ENCODE data around the gene RNASEH2A.
A peak's percentile ranks its signal among the peaks of the same experiment; 100 is the strongest.

Gene RNASEH2A

GRCh38 chr19:12806242-12807081 lies at the start of gene RNASEH2A:
TSS of gene RNASEH2A (plus strand) at chr19:12806584. CDS start at chr19:12806674, 90 bp downstream.
- DNase-seq (ENCODE audit: low read depth in 2 of 2): peak; percentile 83 to 84

DNA sequence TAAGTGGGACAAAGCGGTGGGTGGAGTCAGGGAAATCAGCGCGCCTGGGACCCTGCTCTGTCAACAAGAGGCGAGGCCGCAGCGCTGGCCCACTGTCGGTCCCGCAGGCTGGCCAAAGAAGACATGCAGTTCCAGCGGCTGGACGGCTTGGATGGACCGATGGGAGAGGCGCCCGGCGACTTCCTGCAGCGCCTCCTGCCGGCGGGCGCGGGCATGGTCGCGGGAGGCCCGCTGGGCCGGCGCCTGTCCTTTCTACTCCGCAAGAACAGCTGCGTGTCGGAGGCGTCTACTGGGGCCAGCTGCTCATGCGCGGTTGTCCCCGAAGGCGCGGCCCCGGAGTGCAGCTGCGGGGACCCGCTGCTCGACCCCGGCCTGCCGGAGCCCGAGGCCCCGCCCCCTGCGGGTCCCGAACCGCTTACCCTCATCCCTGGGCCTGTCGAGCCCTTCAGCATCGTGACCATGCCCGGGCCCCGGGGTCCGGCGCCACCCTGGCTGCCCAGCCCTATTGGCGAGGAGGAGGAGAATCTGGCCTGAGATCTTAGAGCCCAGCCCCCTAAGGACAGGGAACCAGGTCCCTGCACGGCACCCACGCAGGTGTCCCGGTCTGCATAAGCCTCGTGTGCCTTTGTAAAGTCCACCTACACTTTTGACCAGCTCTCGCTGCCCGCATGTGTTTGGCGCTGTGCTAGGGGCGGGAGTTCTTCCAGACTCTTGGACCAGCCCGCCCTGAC lies 48.7 kb upstream of the RNASEH2A start:
- DNase-seq (ENCODE audit: low read depth in 2 of 2): peak; percentile 60 to 67

DNA sequence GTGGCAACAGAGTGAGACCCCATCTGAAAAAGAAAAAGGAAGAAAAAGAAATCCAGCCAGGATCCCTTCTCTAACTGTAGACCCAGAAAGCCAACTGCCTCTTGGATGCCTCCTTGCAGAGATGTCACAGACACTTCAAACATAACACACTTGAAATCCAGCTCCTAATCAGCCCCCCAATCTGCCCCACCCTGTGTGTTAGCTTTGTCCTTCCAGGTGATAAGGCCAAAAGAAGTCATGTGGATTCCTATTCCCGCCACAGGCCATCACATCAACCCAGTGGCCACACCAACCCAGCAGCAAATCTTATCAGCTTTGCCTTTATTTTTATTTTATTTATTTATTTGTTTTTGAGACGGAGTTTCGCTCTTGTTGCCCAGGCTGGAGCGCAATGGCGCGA lies 46.7 kb upstream of the RNASEH2A start:
- no peak for DNase-seq (ENCODE audit: low read depth in 2 of 2)

- DNase-seq (ENCODE audit: low read depth in 2 of 2): no peak
Observed at GRCh38 chr19:12763100-12763499, 43.3 kb upstream of the RNASEH2A start.

- no peak for DNase-seq (ENCODE audit: low read depth in 2 of 2)
Observed at GRCh38 chr19:12764698-12765097, 41.7 kb upstream of the RNASEH2A start.

- peak in 1 of 2 donors; percentile 74 for DNase-seq (ENCODE audit: low read depth in 2 of 2)
Observed at GRCh38 chr19:12766051-12766521, 40.3 kb upstream of the RNASEH2A start.

- DNase-seq (ENCODE audit: low read depth in 2 of 2): no peak
Observed at GRCh38 chr19:12767150-12767549, 39.2 kb upstream of the RNASEH2A start.

- DNase-seq (ENCODE audit: low read depth in 2 of 2): no peak
Observed at GRCh38 chr19:12767666-12768065, 38.7 kb upstream of the RNASEH2A start.

- DNase-seq (ENCODE audit: low read depth in 2 of 2): peak in 1 of 2 donors; percentile 58
Observed at GRCh38 chr19:12769689-12770088, 36.7 kb upstream of the RNASEH2A start.

DNA sequence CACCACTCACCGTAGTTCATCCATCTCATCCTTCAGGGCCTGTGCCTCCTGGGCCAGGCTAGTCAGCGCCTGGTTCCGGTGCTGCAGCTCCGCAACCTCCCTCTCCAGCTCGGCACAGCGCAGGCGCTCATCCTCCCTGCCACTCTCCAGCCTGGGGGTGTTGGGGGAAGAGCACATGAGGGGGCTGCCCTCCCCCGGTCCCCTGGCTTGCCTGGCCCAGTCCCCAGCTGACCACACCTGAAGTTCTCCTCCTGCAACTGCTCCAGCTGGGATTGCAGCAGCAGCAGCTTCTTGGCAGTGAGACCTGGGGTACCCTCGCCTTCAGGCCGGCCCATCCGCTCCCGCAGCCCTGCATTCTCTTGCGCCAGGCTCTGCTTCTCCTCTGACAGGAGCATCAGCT lies 35.5 kb upstream of the RNASEH2A start:
- DNase-seq (ENCODE audit: low read depth in 2 of 2): no peak

DNA sequence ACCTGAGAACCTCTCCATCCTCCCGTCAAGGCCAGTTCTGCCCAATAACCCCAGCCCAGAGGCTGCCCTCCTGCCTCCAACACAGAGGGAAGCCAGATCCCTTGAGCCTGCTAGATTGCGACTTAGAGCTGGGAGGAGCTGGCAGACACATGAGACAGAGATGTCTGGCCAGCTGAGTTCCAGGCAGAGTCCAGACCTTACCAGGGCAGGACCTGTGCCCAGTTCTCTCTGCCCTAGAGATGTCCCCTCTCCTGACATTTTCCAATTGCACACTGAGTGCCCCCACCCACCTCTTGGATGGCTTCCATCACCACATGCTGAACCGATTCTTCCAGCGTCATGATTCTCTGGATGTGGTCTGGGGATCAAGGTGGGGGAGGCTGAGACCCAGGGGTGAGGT lies 34.1 kb upstream of the RNASEH2A start:
- no peak for DNase-seq (ENCODE audit: low read depth in 2 of 2)

GRCh38 chr19:12773571-12773970 lies 32.8 kb upstream of the RNASEH2A start:
- DNase-seq (ENCODE audit: low read depth in 2 of 2): no peak

- no peak for DNase-seq (ENCODE audit: low read depth in 2 of 2)
Observed at GRCh38 chr19:12774588-12775555, 31.5 kb upstream of the RNASEH2A start, which contains the start of gene HOOK2. TSS of gene HOOK2 (minus strand) at chr19:12775552. CDS start at chr19:12775449, 103 bp downstream.

DNA sequence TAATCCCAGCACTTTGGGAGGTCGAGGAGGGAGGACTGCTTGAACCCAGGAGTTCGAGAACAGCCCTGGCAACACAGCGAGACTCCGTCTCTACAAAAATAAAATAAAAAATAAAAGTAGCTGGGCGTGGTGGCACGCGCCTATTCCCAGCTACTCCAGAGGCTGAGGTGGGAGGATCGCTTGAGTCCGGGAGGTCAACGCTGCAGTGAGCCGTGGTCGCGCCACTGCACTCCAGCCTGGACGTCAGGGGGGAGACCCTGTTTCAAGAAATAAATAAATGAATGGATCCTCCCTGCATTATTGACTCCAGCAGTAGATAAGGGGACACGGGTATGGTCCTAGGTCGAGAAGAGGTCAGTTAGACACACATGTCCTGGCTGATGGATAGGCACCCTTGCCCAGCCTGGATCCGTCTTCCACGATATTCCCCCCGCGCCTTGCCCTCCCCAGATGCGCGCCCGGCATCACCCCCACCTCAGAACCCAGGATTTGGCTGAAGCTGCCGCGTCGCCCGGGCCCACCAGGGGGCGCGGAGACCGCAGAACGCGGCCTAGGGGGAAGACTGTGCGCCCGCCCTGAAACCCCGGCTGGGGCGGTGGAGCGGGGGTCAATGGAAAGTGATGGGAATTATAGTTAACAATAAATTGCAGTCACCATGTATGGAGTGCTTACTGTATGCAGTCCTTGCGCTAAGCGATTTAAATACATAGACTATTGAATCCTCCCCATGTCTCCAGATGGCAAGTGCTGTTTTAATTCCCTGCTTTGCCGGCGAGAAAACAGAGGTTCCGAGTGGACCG lies 29.0 kb upstream of the RNASEH2A start:
- peak; percentile 77 to 82 for DNase-seq (ENCODE audit: low read depth in 2 of 2)

DNA sequence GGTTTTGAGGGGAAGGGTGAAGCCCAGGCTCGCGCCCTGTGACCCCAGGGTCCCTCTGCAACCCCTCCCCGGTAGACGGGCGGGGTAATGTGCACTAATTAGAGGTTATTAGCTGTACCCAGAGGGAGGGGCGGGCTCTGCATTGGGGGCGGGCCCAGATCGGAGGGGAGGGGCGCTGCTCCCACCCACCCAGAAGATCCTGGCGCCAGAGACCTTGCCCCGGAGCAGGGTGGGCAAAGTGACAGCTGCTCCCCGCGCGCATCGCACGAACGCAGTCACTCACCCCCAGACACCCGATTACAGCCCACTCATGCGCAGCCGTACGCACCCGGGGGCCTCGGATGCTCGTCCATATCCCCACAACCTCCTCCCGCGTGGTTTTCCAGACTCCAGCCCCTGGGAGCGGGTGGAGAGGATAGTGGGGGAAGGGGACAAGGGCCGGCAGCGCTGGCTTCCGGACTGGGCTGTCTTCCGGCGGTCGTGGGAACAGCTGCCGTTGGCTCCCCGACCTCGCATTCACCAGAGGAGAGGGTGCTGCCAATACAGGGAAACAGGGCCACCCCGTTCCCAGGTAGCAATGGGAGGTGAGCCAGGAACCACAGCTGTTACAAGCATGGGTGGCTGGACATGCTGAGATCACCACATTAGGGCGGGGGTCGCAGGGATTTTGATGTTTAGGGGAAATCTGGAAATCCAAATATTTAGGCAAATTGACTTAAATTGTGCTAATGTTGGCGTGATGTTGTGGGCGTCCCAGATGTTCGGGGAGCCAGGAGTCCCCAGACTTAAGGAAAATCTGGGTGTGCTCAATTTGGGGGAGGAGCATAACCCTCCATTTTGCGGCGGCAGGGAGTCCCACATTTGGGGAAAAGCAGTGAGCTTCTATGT lies 28.1 kb upstream of the RNASEH2A start:
- no peak for DNase-seq (ENCODE audit: low read depth in 2 of 2)

- DNase-seq (ENCODE audit: low read depth in 2 of 2): no peak
Observed at GRCh38 chr19:12778905-12779161, 27.6 kb upstream of the RNASEH2A start.

- DNase-seq (ENCODE audit: low read depth in 2 of 2): no peak
Observed at GRCh38 chr19:12779162-12779993, 27.0 kb upstream of the RNASEH2A start.

DNA sequence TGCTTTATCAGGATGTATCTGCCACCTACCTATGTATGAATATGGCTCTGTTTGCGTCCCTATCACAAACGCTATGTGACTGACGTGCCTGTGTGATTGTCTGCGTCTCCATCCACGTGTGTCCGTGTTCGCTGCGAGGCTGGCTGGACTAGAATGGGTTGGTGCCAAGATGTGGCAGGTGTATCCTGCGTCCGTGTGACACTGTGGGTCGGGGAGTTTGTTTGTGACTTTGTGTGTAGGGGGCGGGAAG lies 24.3 kb upstream of the RNASEH2A start:
- DNase-seq (ENCODE audit: low read depth in 2 of 2): no peak
